NCI-H187 (cell line): Measurements from ENCODE around the gene ADIG.
A peak's percentile ranks its signal among the peaks of the same experiment; 100 is the strongest.

ENCODE experiments used
- DNase-seq, 2 experiments: peaks; one replicate each; lab custom pipeline; 2025; lab: John Stamatoyannopoulos, UW

Gene ADIG

GRCh38 chr20:38581013-38581412 is at the start of gene ADIG:
Gene ADIG (plus strand): TSS chr20:38581197. CDS start chr20:38581251, 54 bp downstream.
- peak; percentile 57 to 75 for DNase-seq

GRCh38 chr20:38534756-38535155 is 46.2 kb upstream of the ADIG start:
- DNase-seq: no peak

- DNase-seq: no peak
Observed at GRCh38 chr20:38536310-38536709, 44.7 kb upstream of the ADIG start.

- no peak for DNase-seq
Observed at GRCh38 chr20:38537176-38537575, 43.8 kb upstream of the ADIG start.

GRCh38 chr20:38538789-38539188 is 42.2 kb upstream of the ADIG start:
- DNase-seq: no peak

GRCh38 chr20:38543014-38543906 is 37.7 kb upstream of the ADIG start:
- no peak for DNase-seq

- no peak for DNase-seq
Observed at GRCh38 chr20:38545771-38546170, 35.2 kb upstream of the ADIG start.

- no peak for DNase-seq
Observed at GRCh38 chr20:38547288-38548085, 33.5 kb upstream of the ADIG start.

- DNase-seq: no peak
Observed at GRCh38 chr20:38548356-38549083, 32.5 kb upstream of the ADIG start.

- no peak for DNase-seq
Observed at GRCh38 chr20:38550274-38550673, 30.7 kb upstream of the ADIG start.

GRCh38 chr20:38551056-38551626 is 29.9 kb upstream of the ADIG start:
- DNase-seq: no peak

GRCh38 chr20:38554986-38555385 is 26.0 kb upstream of the ADIG start:
- DNase-seq: no peak

GRCh38 chr20:38555395-38555794 is 25.6 kb upstream of the ADIG start:
- DNase-seq: no peak

- no peak for DNase-seq
Observed at GRCh38 chr20:38557174-38557573, 23.8 kb upstream of the ADIG start.

GRCh38 chr20:38558596-38559360 is 22.2 kb upstream of the ADIG start:
- DNase-seq: no peak

GRCh38 chr20:38559764-38560163 is 21.2 kb upstream of the ADIG start:
- no peak for DNase-seq

GRCh38 chr20:38563802-38564431 is 17.1 kb upstream of the ADIG start:
- no peak for DNase-seq

GRCh38 chr20:38564680-38565079 is 16.3 kb upstream of the ADIG start:
- no peak for DNase-seq

- DNase-seq: no peak
Observed at GRCh38 chr20:38566036-38566598, 14.9 kb upstream of the ADIG start.

- DNase-seq: no peak
Observed at GRCh38 chr20:38569747-38570525, 11.1 kb upstream of the ADIG start.
